Activated CD4-positive, alpha-beta T cell treated with anti-CD3 and anti-CD28 coated beads, Interleukin-2, amount 50 U/mL, for 1 hour (primary cell): ENCODE data around the gene KRTAP17-1.
A peak's percentile ranks its signal among the peaks of the same experiment; 100 is the strongest.
"Not testable (repeated sequence)": the region's sequence is repeated elsewhere in the genome, so short reads cannot be mapped to it uniquely, and the experiment has no call there.

Source experiments
- DNase-seq: peaks from one replicate; pipeline ENCODE4 v3.0.0-alpha.2; 2020

The KRTAP17-1 gene

DNA sequence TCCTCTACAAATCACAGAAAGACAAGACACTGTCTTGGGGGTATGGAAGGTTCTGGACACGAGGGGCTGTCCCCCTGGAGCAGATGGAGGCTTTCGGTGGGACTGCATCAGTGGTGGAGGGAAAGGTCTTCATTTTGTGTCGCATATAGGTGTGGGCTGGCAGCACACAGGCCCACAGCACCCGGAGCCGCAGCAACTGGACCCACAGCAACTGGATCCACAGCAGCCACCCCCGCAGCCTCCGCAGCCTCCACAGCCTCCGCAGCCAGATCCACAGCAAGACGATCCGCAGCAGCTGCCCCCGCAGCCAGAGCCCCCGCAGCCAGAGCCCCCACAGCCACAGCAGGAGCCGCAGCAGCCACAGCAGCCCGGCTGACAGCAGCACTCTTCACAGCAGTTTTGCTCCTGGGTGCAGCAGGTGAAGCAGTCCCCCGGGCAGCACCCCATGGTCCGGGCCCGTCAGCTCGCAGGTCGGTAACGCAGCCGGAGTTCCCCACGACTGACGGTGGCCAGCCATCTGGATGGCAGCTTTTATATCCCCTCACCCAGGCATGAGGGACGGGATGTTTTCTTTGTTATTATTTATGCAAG lies at the start of gene KRTAP17-1:
KRTAP17-1 (minus strand) TSS at position 507 of the 591 bp plus-strand sequence; CDS start at position 447, 60 bp downstream.
- DNase-seq = no peak

DNA sequence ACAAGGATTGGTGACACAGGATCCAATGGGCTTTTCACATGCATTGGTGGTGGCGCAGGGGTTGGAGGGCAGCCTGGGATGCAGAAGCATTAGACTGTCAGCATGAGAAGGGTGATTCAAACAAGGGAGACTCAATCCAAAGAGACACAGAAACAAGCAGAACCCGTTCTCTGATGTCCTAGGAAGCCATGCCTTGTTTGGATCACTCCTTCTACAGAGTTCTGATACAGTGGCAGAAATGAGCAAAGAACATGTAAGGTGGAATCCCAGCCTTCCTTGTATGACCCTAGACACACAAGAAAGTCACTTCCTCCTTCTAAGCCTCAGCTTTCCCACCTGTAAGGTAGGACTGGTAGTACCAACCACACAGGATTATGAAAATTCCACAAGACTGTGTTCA lies 48.4 kb upstream of the KRTAP17-1 start:
- DNase-seq = no peak

GRCh38 chr17:41360296-41360995 lies 44.9 kb upstream of the KRTAP17-1 start:
- no peak for DNase-seq

DNA sequence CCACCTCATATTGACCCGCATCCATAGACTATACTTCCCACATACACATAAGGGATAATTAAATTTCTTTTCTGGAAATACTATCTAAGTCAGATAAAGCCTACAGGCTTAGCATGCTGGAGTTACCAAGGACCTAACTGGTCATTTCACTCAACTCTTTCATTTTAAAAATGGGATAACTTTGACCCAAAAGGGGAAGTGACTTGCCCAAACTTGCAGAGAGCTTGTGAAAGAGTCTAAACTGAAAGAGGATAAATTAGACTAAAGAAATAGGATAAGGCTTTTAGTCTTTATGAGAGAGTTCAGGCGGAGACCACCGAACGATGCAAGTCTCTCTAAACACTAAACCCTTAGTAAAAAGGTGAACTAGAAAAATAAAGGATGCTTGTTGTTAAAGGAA lies 39.0 kb upstream of the KRTAP17-1 start:
- DNase-seq = no peak

DNA sequence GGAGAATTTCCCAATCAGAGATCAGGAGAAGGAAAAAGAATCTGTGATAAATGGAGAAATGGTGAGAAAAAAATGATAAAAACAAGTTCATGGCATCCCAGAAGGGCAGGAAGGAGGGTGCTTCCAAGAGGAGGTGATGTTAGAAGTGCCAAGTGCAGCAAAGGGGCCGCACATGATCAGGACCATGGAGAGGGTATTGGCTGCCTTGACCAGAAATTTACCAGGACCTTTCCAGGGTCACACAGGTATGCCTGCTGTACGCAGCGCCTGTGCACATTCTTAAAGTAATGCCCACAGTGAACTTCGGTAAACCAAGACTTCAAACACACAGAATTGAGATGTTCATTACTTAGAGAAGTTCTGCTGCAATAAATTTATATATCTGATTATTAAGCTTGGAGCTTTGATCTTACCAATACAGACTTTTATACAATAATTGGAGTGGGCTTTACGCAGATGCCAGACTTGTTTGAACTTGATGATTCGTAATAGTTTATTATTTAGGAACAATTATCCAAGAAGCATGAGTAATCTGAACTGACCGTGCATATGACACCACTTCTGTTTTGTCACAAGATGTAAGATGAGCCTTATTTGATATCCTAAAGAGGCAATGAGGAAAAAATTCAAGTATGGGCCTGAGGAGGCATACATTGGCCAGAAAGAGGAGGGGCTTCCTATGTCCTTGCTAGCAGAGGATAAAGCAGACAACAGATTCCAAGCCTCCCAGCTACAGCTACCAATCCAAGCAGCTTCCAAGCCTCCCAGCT lies 37.3 kb upstream of the KRTAP17-1 start:
- DNase-seq = no peak

DNA sequence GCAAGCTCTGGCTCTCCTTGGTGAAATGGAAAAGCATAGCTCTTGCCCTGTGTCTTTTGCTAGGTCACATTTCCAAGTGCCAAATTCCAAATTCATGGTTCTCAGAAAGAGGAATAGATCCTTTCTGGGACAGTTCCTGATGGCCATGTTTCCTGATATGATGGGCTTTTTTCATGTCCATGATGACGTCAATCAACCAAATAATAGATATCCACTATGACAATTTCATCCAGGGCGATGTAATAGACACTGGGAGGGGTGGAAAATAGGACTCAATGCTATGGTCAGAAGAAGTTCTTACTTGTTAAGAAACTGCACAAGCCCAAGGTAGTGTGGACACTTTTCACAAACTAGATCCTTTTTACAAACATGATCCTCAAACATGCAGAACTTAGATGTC lies 35.7 kb upstream of the KRTAP17-1 start:
- DNase-seq = no peak

- DNase-seq = not testable (repeated sequence)
These were observed 34.9 kb upstream of the KRTAP17-1 start, which contains the start of gene KRT33A for GRCh38 chr17:41350381-41350878. TSS of gene KRT33A (minus strand) at chr17:41350828. CDS start at chr17:41350767, 61 bp downstream.

DNA sequence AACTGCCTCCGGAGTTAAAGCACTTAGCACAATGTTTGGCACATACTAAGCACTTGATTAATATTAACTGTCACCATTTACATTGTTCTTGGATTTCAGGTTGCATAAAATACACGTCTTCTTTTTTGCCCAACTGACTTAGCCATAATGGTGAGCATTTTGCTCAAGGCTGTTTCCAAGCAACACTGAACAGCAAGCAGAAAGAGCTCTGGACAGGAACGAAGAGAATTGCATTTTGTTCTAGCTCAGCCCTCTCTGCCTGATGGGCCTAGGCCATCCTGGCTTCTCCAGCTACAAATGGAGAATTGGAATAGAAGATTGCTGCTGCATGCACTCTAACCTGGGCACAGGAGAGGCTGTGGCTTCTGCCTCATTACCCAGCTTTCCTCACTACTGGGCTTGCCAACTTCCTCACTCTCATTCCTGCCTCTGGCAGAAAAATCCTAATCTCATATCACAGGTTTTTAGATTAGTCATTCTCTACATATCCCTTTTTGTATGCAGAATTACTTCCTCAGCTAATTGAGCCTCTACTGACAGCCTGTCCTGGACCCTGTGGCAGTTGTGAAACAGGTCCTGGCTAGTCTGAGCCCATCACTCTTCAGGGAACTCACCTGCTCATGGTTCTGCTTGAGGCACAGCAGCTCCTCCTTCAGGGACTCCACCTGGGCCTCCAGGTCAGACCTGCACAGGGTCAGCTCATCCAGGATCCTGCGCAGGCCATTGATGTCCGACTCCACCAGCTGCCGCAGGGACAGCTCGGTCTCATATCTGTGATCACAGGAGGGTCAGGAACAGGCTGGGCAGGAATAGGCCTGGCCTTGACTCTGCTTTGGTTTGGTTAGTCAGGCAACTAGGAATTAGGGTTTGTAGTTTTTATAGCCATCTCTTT lies 32.6 kb upstream of the KRTAP17-1 start:
- DNase-seq = no peak

DNA sequence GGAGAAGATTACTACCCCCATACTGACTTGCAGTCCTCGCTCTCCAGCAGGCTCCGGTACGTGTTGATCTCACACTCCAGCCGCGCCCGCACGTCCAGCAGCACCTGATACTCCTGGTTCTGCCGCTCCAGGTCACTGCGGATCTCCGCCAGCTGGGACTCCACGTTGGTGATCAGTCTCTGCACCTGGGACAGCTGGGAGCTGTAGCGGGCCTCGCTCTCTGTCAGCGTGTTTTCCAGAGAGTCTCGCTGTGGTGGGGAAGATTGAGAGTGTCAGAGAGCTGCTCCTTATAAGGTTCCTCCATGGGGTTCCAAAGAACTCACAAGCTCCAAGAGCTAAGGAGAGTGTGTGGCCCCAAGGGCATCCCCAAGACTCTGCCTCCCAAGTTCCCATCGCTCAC lies 30.9 kb upstream of the KRTAP17-1 start:
- not testable (repeated sequence) for DNase-seq

DNA sequence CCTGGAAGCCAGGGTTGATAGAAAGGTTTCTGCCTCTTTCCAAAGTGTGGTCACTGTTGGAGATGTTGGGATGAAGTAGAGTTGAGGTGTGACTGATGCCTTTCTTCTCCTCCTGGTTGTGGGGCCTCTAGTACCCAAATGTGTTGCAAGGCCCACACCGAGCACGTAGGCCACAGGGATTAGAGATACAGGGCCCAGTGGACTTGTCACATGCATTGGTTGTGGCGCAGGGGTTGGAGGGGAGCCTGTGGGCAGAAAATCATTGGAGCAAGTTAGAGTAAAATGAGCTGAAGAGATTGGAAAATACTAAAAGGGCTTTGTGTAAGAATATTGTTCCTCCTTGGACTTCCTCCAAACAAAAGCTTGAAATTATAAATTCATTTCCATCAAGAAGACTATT lies 30.5 kb upstream of the KRTAP17-1 start:
- no peak for DNase-seq

DNA sequence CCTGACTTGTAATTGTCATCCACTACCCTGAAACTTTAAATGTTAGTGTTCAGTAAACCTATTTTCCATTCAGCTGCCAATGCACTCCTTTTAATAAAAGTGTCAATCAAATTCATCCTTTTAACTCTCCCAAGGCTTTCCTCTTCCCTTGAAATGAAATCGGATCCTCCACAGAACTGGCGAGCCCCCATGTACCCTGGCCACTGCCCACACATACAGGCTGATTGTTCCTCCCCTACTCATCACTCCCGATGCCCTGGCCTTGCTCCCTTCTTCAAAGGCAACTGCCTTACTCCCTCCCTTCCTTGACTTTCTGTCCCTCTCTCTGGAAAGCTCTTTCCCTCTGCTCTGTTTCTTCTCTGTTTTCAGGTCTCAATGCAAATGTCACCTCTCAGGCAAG lies 27.5 kb upstream of the KRTAP17-1 start:
- DNase-seq = no peak

DNA sequence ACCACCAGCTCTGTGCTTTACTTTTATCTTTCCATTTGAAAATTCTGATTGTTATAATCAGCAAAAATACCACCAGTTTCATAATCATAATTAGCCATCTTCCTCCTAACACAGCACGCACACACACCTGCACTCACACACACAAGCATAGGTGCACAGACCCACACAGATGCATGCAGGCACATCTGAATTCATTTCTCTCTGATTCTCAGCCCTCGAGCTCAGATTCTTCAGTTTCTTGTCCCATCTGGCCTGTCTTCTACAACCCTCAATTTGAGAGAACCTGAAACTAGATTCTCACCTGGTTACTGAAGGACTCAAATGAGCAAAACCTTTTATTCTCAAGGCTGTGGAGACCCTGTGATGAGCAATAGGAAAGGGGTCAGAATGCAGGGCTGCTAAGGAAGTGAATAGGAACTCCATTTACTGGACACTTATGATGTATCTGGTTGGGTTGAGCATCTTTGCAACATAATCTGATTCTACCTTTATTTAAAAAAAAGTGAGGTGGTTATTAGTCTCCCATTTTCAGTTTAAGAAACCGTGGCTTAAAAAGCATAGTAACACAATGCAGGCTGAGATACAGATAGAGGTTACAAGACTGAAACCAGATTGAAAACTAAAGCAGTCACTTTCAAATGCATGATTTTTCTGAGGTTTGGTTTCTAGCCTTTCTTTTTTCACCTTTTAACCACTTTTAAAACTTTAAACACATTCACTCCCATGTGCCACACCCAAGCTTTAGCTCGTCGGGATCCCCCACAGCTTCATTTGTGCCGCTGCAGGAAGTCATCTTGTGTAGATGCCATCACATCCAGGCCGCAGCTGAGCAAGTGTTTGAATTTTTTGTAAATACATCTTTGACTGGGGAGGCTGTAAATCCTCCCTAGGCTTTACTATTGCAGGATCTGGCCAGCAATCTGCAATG lies 25.7 kb upstream of the KRTAP17-1 start:
- peak; percentile 54 for DNase-seq

DNA sequence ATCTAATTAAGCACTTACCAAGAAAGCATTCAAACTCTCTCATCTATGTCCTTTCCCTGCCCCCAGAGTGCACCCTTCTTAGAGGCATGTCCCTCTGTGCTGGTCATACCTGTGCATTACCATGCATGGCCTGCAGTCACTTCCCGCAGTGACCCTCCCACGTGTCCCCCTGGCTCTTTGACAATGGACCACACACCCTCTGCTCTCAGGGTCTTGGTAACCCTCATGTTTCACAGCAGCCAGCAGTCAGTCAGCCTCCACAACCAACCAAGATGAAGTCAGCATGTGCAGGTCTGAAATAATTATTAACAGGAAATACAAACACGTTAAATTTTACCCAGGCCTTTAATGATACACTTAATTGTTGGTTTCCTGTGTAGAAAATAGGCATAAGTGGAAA lies 25.0 kb upstream of the KRTAP17-1 start:
- no peak for DNase-seq

DNA sequence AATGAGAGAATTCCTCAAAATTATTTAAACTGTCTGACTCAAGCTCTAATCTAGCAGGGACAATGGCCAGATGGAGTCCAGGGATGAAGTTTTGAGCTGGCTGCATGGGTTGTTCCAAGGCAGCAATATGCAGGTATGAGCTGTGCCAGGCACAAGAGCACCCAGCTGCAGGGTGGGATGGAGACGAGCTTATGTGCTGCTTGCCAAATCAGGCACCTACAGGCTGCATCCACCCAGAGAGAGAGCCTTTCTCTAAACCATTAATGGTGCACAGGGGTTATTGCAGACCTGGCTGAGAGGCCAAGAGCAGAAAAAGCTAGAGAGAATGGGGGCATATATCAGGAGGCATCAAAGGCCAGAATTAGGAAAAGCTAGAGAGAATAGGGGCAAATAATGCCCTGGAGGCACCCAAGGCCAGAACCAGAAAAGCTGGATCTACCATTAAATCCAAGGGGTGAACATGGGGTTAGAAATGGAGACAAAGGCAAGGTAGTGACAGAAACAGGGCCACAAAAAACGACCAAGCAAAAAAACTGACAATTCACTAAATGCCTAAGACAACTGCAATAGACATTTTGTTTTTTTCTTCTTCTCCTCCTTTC lies 24.2 kb upstream of the KRTAP17-1 start:
- DNase-seq = no peak

DNA sequence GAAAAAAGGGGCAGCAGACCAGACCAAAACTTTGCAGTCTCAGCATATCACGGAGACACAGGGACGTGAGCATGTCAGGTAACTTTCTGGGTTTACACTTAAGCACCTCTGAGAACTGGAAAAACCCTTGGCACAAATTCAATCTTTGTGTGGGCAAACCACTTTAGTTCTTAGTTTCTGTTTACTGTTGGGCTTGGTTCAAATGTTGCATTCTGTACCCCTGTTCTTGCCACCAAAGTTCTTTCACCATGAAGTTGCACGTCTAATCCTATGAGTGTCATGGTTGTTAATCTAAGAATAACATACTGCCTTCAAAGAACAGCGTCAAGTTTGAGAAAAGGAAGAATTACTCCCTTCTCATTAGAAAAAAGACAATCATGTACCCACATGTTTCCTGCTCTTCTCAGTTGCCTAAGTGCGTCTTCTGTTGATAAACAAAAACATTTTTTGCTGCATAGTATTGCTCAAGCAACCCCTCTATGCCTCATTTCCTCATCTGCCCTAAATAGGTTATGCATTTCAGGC lies 23.5 kb upstream of the KRTAP17-1 start:
- DNase-seq = peak; percentile 40

DNA sequence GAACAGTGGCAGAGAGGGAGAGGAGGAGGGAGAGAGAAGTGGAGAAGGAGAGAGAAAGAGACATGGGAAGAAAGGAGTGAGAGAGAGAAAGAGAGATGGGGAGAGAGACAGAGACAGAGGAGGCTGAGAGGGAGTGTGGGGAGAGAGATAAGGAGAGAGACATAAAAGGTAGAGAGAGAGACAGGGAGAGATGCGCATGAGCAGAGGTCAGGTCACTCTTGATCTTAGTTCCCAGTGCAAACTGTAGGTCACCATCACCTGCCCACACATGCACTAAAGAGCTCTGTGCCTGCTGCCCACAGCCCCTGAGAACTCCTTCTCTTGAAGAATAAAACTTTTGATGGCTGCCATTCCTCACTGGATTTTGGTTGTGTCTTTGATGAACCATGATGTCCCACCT lies 20.2 kb upstream of the KRTAP17-1 start:
- no peak for DNase-seq

DNA sequence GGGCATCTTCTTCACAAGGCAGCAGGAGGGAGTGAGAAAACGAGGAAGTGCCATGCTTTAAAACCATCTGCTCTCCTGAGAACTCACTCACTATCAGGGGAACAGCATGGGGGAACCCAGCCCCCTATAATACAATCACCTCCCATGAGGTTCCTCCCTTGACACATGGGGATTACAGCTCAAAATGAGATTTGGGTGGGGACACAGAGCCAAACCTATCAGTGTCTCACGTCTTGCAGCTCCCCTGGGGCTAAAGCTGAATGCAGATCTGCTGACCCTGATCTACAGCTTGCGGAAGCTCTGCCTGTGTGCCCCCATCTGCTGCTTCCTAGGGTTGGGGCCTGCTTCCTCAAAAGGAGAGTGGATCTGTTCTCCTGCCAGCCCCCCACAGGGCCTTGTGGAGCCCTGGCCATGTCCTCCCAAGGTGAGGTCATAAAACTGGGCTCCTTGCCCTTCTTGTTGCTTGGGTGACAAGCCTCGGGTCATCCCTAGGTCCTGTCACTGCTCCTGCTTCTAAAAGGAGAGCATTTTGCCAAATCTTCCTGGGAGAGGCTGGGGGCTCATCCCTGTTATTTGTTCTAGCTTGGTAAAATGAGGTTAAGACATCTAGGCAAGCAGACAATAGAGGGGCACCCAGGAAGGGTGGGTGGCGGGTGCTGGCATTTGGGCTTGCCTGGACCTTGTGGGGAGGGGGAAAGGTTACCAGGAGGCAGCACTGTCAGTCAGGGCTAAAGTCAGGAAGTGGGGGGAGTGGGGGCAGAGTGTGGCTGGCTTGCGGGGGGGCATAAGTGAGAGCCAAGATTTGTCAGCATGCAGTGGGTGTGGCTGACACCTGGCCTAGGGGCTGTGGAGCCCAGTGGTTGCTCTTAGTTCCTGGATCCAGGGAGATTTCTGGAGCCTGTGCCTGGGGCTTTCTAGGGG lies 19.1 kb upstream of the KRTAP17-1 start:
- DNase-seq = no peak

DNA sequence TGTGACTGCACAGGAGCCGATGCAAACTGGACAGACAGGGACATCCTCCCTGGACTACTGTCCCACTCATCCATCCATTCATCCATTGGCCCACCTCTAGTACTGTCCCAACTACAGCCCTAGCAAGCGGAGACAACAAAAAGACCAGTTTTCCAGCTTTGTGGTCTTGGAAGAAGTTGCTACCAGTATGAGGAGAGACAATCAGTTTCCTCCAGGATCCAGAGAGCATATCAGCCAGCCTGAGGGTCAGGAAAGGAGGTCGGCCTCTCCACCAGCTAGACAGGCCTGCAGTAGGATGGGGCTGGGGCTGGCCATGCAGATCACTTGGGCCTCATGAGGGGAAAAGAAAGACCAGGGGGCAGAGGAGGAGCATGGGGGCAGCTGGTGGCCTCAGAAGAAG lies 18.3 kb upstream of the KRTAP17-1 start:
- no peak for DNase-seq

DNA sequence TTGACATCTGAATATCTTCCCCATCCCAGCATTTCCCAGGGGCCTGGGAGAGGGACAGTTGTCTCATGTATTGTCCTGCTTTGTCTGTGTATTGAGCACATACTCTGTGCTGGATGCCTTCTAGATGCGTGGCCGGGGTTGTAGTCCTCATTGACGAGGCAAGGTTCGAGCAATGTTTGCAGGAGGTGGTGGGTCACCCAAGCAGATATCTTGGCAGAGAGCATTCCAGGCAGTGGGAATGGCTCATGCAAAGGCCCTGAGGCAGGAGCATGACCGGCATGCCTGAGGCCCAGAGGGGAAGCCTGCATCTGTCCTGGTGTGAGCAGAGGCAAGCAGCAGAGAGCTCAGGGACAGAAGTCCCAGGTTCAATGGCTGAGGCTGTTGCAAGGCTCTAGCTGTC lies 17.6 kb upstream of the KRTAP17-1 start:
- DNase-seq = no peak

DNA sequence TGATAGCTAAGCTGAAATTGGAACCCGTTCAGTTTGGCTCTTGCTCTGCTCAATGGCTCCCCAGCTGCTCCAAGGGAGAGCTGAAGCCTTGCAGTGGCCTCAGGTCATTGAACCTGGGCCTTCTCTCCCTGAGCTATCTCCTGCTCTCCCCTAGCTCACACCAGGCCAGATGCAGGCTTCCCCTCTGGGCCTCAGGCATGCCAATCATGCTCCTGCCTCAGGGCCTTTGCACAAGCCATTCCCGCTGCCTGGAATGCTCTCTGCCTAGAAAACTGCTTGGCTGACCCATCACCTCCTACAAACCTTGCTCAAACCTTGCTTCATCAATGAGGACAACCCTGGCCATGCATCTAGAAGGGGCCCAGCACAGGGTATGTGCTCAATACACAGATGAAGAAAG lies 16.7 kb upstream of the KRTAP17-1 start:
- DNase-seq = no peak
